SH-SY5Y (cell line): ENCODE data around the gene TECPR2.

Experiments used
- GATA2 ChIP-seq: IDR thresholded peaks from 2 replicates; pipeline ENCODE4 v1.6.1; 2011; ENCODE audit warnings: mild to moderate bottlenecking, low read depth, low read length
- GATA3 ChIP-seq: IDR thresholded peaks from 2 replicates; pipeline ENCODE4 v1.6.1; 2011; ENCODE audit warnings: low read depth, mild to moderate bottlenecking, low read length, moderate library complexity

DNA sequence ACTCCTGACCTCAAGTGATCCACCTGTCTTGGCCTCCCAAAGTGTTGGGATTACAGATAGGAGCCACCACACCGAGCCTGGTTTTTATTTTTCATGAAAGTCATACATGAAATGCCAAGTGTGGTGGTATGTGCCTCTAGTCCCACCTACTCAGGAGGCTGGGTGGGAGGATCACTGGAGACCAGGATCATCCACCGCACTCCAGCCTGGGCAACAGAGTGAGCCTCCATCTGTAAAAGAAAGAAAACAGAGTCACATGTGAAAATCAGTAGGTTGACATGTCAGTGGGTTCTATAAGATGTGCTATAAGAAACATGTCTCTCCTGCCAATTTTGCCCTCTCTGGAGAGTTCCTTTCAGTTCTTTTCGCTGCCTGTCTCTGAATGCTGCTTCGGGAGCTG is 118.6 kb downstream of the TECPR2 start:
- no peak for TF ChIP-seq GATA2
- TF ChIP-seq GATA3 = no peak
